Endothelial cell of umbilical vein (primary cell): ENCODE data around the gene NDUFAF2. TPM values are rescaled to one million over a fixed set of nuclear protein-coding genes. Genes with fewer than 3 reads are reported as not detected.

Source experiments
- BruUV-seq: library from RNA; stranded (reverse); fragments of 400-500 nt; replicated peaks from 2 replicates; lab custom pipeline; 2021; lab: Mats Ljungman, UMichigan
- CTCF ChIA-PET: fragments of 300-600, 350-600 bp; sonication (Branson Sonifier 250); formaldehyde crosslinking; loops from one replicate; lab custom pipeline; 2021; ENCODE audit warnings: antibody characterized with exemption, inconsistent platforms; lab: Charles Lee
- POLR2A ChIA-PET: fragments of 300-600, 350-600 bp; sonication (Branson Sonifier 250); formaldehyde crosslinking; loops from one replicate; lab custom pipeline; 2021; ENCODE audit warnings: antibody characterized with exemption, inconsistent platforms; lab: Charles Lee
- DNase-seq: peaks from one replicate; pipeline ENCODE4 v3.0.0-alpha.2; 2011; ENCODE audit warnings: low read depth, low spot score
- FAIRE-seq: peaks from 2 replicates; lab custom pipeline; 2011; peaks lifted over from hg19 to GRCh38; lab: Jason Lieb, UNC
- H2AFZ ChIP-seq: 2 replicates; pipeline ENCODE4 v1.6.0; 2012; ENCODE audit warnings: low read depth, low read length, control low read depth, inconsistent platforms
- H3K27ac ChIP-seq: 2 replicates; pipeline ENCODE4 v1.5.1; 2011; ENCODE audit warnings: low read depth, mild to moderate bottlenecking, control low read depth, low read length, moderate library complexity; ENCODE audit not compliant: insufficient read depth
- H3K27me3 ChIP-seq, 2 experiments: 2 replicates each; pipeline versions ENCODE4 v1.6.0 to v1.6.1; 2011; ENCODE audit warnings: low read length in 2 of 2, mixed read lengths in 1 of 2; ENCODE audit not compliant: control insufficient read depth in 2 of 2, insufficient read depth in 2 of 2
- H3K36me3 ChIP-seq, 2 experiments: 2 replicates in 1 of 2; 3 replicates in 1 of 2; pipeline ENCODE4 v1.5.1; 2011; ENCODE audit warnings: low read length in 2 of 2, mild to moderate bottlenecking in 1 of 2, moderate library complexity in 1 of 2; ENCODE audit not compliant: control insufficient read depth in 2 of 2, insufficient read depth in 2 of 2; ENCODE audit errors: extremely low read depth in 1 of 2
- H3K4me1 ChIP-seq: 3 replicates; pipeline ENCODE4 v1.5.1; 2011; ENCODE audit warnings: mild to moderate bottlenecking, low read length; ENCODE audit not compliant: control insufficient read depth, insufficient read depth; ENCODE audit errors: extremely low read depth
- H3K4me2 ChIP-seq: 2 replicates; pipeline ENCODE4 v1.6.1; 2011; ENCODE audit warnings: low read length, control low read depth, mixed read lengths; ENCODE audit not compliant: insufficient read depth
- H3K4me3 ChIP-seq, 3 experiments: fragments of 200-600 bp in 1 of 3; sonication (generic), shearing (Covaris generic) in 1 of 3; replicated peaks in 1 of 3; 2 replicates each; pipeline ENCODE4 v1.5.1; 2011 to 2016; ENCODE audit warnings: control low read depth in 3 of 3, low read length in 3 of 3, mild to moderate bottlenecking in 2 of 3, inconsistent platforms in 1 of 3, low read depth in 1 of 3, moderate library complexity in 1 of 3; ENCODE audit not compliant: insufficient read depth in 1 of 3
- H3K79me2 ChIP-seq: 2 replicates; pipeline ENCODE4 v1.6.0; 2012; ENCODE audit warnings: low read length, inconsistent platforms; ENCODE audit not compliant: control insufficient read depth, insufficient read depth
- H3K9ac ChIP-seq: replicated peaks from 2 replicates; pipeline ENCODE3; 2011; ENCODE audit warnings: low read length, control low read depth; ENCODE audit not compliant: insufficient read depth; ENCODE audit errors: extremely low read depth
- H3K9me1 ChIP-seq: replicated peaks from 3 replicates; pipeline ENCODE4 v1.6.0; 2011; ENCODE audit warnings: mild to moderate bottlenecking, low read length; ENCODE audit not compliant: control insufficient read depth, insufficient read depth; ENCODE audit errors: extremely low read depth
- H3K9me3 ChIP-seq: replicated peaks from 2 replicates; pipeline ENCODE4 v1.5.1; 2012; ENCODE audit warnings: low read length, inconsistent platforms; ENCODE audit not compliant: control insufficient read depth, insufficient read depth
- H4K20me1 ChIP-seq: replicated peaks from 2 replicates; pipeline ENCODE3; 2011; ENCODE audit warnings: mild to moderate bottlenecking, low read length; ENCODE audit not compliant: control insufficient read depth, insufficient read depth; ENCODE audit errors: extremely low read depth
- EZH2 ChIP-seq: IDR thresholded peaks from 2 replicates; pipeline ENCODE4 v1.6.1; 2012; ENCODE audit warnings: borderline replicate concordance, low read depth, mild to moderate bottlenecking, moderate library complexity, low read length, inconsistent platforms; ENCODE audit not compliant: severe bottlenecking
- FOS ChIP-seq: IDR thresholded peaks from 2 replicates; pipeline ENCODE4 v1.6.1; 2011; ENCODE audit warnings: mild to moderate bottlenecking, low read length, moderate library complexity, borderline replicate concordance; ENCODE audit not compliant: insufficient read depth
- GATA2 ChIP-seq: IDR thresholded peaks from 2 replicates; pipeline ENCODE4 v1.7.0; 2011; ENCODE audit warnings: low read depth, mild to moderate bottlenecking, moderate library complexity, mixed read lengths, low read length; ENCODE audit not compliant: insufficient read length, insufficient read depth
- JUN ChIP-seq: IDR thresholded peaks from 2 replicates; pipeline ENCODE4 v1.6.1; 2011; ENCODE audit warnings: borderline replicate concordance, low read depth; ENCODE audit not compliant: insufficient read length, insufficient read depth
- MYC ChIP-seq: IDR thresholded peaks from one replicate; pipeline ENCODE4 v1.6.1; 2011; ENCODE audit warnings: mild to moderate bottlenecking, low read depth, low read length
- POLR2A ChIP-seq: IDR thresholded peaks from 2 replicates; pipeline ENCODE4 v1.6.1; 2012; ENCODE audit warnings: low read depth, mild to moderate bottlenecking, control low read depth, low read length
- POLR2AphosphoS5 ChIP-seq: IDR thresholded peaks from 2 replicates; pipeline ENCODE4 v1.6.1; 2012; ENCODE audit warnings: low read depth, mild to moderate bottlenecking, control low read depth, low read length, moderate library complexity; ENCODE audit not compliant: insufficient read depth
- dilution Hi-C: fragments of 300-500 bp; cut with MboI; formaldehyde crosslinking; loops from one replicate; pipeline ENCODE4 v1.15.0; 2019; ENCODE audit warnings: low sequenced_read_pairs; ENCODE audit not compliant: extremely low pct_ligation_motif_present
- intact Hi-C: fragments of 100-400 bp; cut with micrococcal nuclease; formaldehyde crosslinking; loops from one replicate; pipeline ENCODE4 v1.10.0; 2022
- polyA plus RNA-seq, 4 experiments: library from polyadenylated mRNA; depleted of rRNA in 3 of 4; stranded (reverse) in 3 of 4; unstranded in 1 of 4; fragments of >200 nt; gene quantifications; 2 replicates each; pipeline versions ENCODE4 v1.2.1 to v1.2.3, GENCODE V29; 2011 to 2012; ENCODE audit warnings: missing spikeins in 1 of 4
- total RNA-seq: library from RNA; stranded (reverse); gene quantifications from 2 replicates; pipeline ENCODE4 v1.2.3, GENCODE V29; 2021
- TF ChIP-seq, protein P1 (sequence below), 2 donors: IDR thresholded peaks; 1 replicate in 1 of 2; 2 replicates in 1 of 2; pipeline ENCODE4 v1.5.1; 2011; ENCODE audit warnings: low read length in 2 of 2, mild to moderate bottlenecking in 2 of 2, moderate library complexity in 2 of 2, control low read depth in 1 of 2, inconsistent platforms in 1 of 2, low read depth in 1 of 2; ENCODE audit not compliant: insufficient read depth in 1 of 2; ENCODE audit errors: extremely low read depth in 1 of 2
- TF ChIP-seq, protein P2 (sequence below): IDR thresholded peaks from 2 replicates; pipeline ENCODE4 v1.6.1; 2011; ENCODE audit not compliant: insufficient read depth, insufficient read length

NDUFAF2 gene
- total and polyA plus RNA-seq, 2 donors (not counting 3 experiments of a cell fraction or from before 2014, with no cell fraction given), result 10.7 to 39.9 TPM

DNA sequence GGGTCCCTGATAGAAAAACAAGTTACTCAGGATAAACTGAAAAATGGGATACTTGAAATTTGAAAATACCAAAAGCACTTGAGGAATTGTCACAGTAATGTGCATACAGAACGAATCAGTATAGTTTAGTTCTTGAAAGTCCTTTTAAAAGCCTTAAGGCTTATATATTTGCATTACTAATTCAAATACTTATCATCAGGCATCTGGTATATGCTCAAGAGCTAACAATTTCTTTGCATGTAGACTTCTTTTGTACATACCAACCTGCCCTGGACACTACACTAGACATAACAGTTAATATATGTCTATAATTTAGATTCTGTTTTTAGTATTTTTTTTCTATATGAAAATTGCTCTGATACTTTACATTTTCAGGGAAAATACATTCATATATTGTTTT, 174.1 kb downstream of the NDUFAF2 start:
- intact Hi-C loops (no loop called here), dilution Hi-C loops (no loop called here)
- FAIRE-seq (no peak), DNase-seq (no peak)
- TF ChIP-seq JUN (no peak), POLR2A (no peak), FOS (no peak), POLR2AphosphoS5 (no peak), GATA2 (no peak), EZH2 (no peak), MYC (no peak)
- TF ChIP-seq, protein P1, sequence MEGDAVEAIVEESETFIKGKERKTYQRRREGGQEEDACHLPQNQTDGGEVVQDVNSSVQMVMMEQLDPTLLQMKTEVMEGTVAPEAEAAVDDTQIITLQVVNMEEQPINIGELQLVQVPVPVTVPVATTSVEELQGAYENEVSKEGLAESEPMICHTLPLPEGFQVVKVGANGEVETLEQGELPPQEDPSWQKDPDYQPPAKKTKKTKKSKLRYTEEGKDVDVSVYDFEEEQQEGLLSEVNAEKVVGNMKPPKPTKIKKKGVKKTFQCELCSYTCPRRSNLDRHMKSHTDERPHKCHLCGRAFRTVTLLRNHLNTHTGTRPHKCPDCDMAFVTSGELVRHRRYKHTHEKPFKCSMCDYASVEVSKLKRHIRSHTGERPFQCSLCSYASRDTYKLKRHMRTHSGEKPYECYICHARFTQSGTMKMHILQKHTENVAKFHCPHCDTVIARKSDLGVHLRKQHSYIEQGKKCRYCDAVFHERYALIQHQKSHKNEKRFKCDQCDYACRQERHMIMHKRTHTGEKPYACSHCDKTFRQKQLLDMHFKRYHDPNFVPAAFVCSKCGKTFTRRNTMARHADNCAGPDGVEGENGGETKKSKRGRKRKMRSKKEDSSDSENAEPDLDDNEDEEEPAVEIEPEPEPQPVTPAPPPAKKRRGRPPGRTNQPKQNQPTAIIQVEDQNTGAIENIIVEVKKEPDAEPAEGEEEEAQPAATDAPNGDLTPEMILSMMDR (IDR thresholded peaks at IDR 0.05; ENCODE audit: extremely low read depth in 1 of 2, insufficient read depth in 1 of 2, low read depth in 1 of 2, low read length in 2 of 2), result no peak
- TF ChIP-seq, protein P2, sequence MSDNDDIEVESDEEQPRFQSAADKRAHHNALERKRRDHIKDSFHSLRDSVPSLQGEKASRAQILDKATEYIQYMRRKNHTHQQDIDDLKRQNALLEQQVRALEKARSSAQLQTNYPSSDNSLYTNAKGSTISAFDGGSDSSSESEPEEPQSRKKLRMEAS, result no peak
- ChIA-PET POLR2A (no interaction called here), CTCF (no interaction called here)
- Histone ChIP-seq H3K79me2 (no peaks in the 10 kb centered on the region), H3K9me3 (no peaks in the 10 kb centered on the region), H3K4me3 (no peak overlapping the region), H3K9ac (no peak overlapping the region), H3K4me1 (no peaks in the 10 kb centered on the region), H4K20me1 (no peaks in the 10 kb centered on the region), H3K9me1 (no peaks in the 10 kb centered on the region), H3K4me2 (no peak overlapping the region), H2AFZ (no peak overlapping the region), H3K27ac (no peak overlapping the region), H3K36me3 (no peaks in the 10 kb centered on the region), H3K27me3 (no peaks in the 10 kb centered on the region)
- BruUV-seq, result no TSS peak
